HG03558 (cell line): ENCODE data around the gene DNMBP.
"Not testable (repeated sequence)": the region's sequence is repeated elsewhere in the genome, so short reads cannot be mapped to it uniquely, and the experiment has no call there.

Experiments
- ATAC-seq: cut with Tn5 transposase; IDR thresholded peaks from one replicate; pipeline ENCODE4 v1.9.1; 2021; ENCODE audit warnings: moderate number of reproducible peaks; ENCODE audit not compliant: unreplicated experiment; ENCODE audit errors: extremely low read depth

The DNMBP gene

DNA sequence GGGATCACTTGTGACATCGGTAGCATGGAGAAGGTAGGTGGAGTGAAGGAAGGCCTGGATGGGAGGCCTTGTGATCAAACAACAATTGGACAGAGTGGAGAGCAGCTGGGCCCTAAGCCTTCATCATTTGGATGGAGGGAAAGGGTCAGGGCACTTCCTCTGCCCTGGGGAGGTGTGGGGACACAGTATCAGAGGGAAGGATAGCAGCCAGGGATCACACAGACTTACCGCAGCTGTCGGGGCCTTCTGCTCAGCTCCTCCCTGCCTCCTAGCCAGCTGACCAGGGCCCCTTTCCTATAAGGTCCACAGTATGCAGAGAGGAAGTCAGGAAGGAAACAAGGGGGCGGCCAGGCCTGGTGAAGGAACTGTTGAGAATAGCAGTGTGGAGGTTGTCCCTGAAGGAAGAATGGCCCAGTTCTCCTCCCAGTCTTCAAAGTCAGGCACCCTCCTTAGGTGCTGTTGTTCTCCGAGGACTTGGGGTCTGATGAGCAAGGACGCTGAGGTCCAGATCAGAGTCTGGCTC, 165.3 kb downstream of the DNMBP start:
- ATAC-seq = no peak

- no peak for ATAC-seq
Observed at GRCh38 chr10:99843310-99843709, 166.4 kb downstream of the DNMBP start.

- no peak for ATAC-seq
Observed at GRCh38 chr10:99841746-99842145, 168.0 kb downstream of the DNMBP start.

GRCh38 chr10:99840859-99841258, 168.9 kb downstream of the DNMBP start:
- ATAC-seq = not testable (repeated sequence)

DNA sequence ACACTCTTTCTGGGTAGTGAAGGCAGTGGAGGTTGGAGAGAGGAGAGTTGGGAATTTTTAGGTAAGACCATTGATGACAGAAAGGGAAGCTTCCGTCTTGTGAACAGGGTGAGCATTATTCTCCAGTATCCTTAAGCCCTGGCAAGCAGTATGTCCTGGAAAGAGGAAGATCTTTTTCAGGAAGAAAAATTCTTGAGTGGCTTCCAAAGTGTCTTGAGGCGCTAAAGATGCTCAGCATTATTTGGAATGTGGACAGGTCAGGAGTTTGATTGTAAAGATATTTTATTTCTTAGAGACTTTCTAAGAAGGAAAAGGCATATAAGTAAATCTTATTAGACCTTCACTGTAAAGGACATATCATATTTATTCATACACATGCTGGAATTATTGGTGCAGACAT, 173.0 kb downstream of the DNMBP start:
- ATAC-seq = no peak

- no peak for ATAC-seq
Observed at GRCh38 chr10:99835947-99836346, 173.8 kb downstream of the DNMBP start.

DNA sequence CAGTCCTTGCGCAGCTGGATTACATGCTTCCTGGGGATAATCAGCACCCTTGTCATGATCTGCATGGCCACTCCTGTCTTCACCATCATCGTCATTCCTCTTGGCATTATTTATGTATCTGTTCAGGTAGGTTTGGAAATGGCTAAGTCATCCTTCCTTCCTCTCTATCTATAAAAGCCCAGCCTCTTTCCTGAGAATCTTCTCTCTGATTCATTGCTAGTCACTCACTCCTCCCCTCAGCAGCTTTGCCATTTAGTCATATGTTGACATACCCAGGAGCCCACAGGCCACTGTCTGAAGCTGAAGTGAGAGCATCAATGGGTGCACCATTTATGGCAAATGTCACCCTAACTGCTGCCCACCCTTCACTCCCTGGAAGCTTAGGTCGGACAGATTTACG, 175.3 kb downstream of the DNMBP start:
- ATAC-seq = no peak

DNA sequence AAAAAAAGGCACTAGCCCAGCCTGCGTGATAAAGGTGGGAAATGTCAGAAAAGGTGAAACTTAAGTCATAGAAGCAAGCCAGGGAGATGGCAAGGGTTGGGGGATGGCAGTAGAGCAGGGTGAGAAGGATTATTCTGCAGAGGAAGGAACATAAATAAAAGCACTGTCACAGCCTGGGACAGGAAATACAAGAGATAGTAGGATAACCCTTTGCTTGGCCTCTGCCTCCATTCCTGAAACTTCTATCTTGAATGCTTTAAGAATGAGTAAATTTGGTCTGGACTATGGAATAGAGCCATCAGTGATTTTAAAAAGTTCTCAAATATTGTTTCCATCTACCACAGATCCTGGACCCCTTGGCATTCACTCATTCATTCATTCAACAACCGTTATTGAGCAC, 177.3 kb downstream of the DNMBP start:
- no peak for ATAC-seq

GRCh38 chr10:99828464-99828863, 181.3 kb downstream of the DNMBP start:
- no peak for ATAC-seq

- ATAC-seq = no peak
Observed at GRCh38 chr10:99827936-99828335, 181.8 kb downstream of the DNMBP start.
